Muscle of leg (tissue), 11 donors: Measurements from ENCODE around the gene LITAF. TPM values are rescaled to one million over a fixed set of nuclear protein-coding genes. Genes with fewer than 3 reads are reported as not detected.
"Not testable (repeated sequence)": the region's sequence is repeated elsewhere in the genome, so short reads cannot be mapped to it uniquely, and the experiment has no call there.

Experiments
- DNase-seq: peaks from one replicate; pipeline ENCODE4 v3.0.0; 2013
- H3K27ac ChIP-seq: one replicate; pipeline ENCODE4 v1.5.1; 2013; ENCODE audit warnings: mild to moderate bottlenecking, low read length, control low read depth
- H3K27me3 ChIP-seq: one replicate; pipeline ENCODE4 v1.6.1; 2013; ENCODE audit warnings: low read length; ENCODE audit not compliant: control insufficient read depth, insufficient read depth
- H3K36me3 ChIP-seq: one replicate; pipeline ENCODE4 v1.6.1; 2013; ENCODE audit warnings: low read length; ENCODE audit not compliant: control insufficient read depth, insufficient read depth
- H3K4me1 ChIP-seq: one replicate; pipeline ENCODE4 v1.6.1; 2013; ENCODE audit warnings: low read length; ENCODE audit not compliant: control insufficient read depth, insufficient read depth
- H3K4me3 ChIP-seq: one replicate; pipeline ENCODE4 v1.5.1; 2013; ENCODE audit warnings: low read length, control low read depth
- H3K9me3 ChIP-seq: replicated peaks from 2 replicates; pipeline ENCODE4 v1.6.1; 2013; ENCODE audit warnings: low read depth, low read length; ENCODE audit not compliant: control insufficient read depth
- WGBS: methylation state at CpG from one replicate; pipeline ENCODE4 v1.1.5; 2013; ENCODE audit warnings: missing lambda C conversion rate; ENCODE audit not compliant: insufficient coverage; 5-methylcytosine and 5-hydroxymethylcytosine counted together
- polyA plus RNA-seq, 8 donors: library from polyadenylated mRNA; unstranded; fragments of 120-200 nt; gene quantifications; one replicate each; pipeline versions ENCODE4 v1.2.1 to v1.2.3, GENCODE V29; 2013; ENCODE audit warnings: inconsistent platforms in 1 of 8, low replicate concordance in 1 of 8; ENCODE audit not compliant: insufficient read length in 8 of 8, insufficient read depth in 1 of 8
- total RNA-seq: library from RNA; stranded (reverse); fragments of 120-200 nt; gene quantifications from one replicate; pipeline ENCODE4 v1.2.4, GENCODE V29; 2013

Gene LITAF
- total and polyA plus RNA-seq, 9 donors, result 25.0 to 61.5 (median 45.7) TPM

- no peaks in the 10 kb centered on the region for H3K27me3 ChIP-seq
- WGBS, result 50% methylated on average over 1 of the region's 3 CpGs
Measured at GRCh38 chr16:11507991-11508390, 78.7 kb downstream of the LITAF start.

GRCh38 chr16:11507350-11507749, 79.4 kb downstream of the LITAF start:
- Histone ChIP-seq H3K27ac (no peak overlapping the region), H3K9me3 (no peaks in the 10 kb centered on the region), H3K27me3 (no peaks in the 10 kb centered on the region), H3K4me1 (peaks cover 5% of the 10 kb centered on the region), H3K4me3 (no peak overlapping the region), H3K36me3 (no peaks in the 10 kb centered on the region)
- no peak for DNase-seq
- 95% methylated on average over 7 of the region's 7 CpGs for WGBS

More at GRCh38 chr16:11507991-11508390, 78.7 kb downstream of the LITAF start:
- Histone ChIP-seq H3K27ac (no peak overlapping the region), H3K4me3 (no peak overlapping the region), H3K4me1 (peaks cover 5% of the 10 kb centered on the region), H3K9me3 (no peaks in the 10 kb centered on the region), H3K36me3 (no peaks in the 10 kb centered on the region)
- no peak for DNase-seq

GRCh38 chr16:11506741-11507305, 79.9 kb downstream of the LITAF start:
- no peak overlapping the region for H3K4me3 ChIP-seq
- 55% methylated on average over 11 of the region's 12 CpGs for WGBS
- H3K4me1 ChIP-seq, result peaks cover 5% of the 10 kb centered on the region
- no peak overlapping the region for H3K27ac ChIP-seq
- H3K9me3 ChIP-seq, result no peaks in the 10 kb centered on the region
- H3K27me3 ChIP-seq, result no peaks in the 10 kb centered on the region
- no peak for DNase-seq
- H3K36me3 ChIP-seq, result no peaks in the 10 kb centered on the region

- not testable (repeated sequence) for H3K4me3 ChIP-seq, DNase-seq, H3K27ac ChIP-seq, H3K36me3 ChIP-seq, H3K4me1 ChIP-seq, H3K9me3 ChIP-seq, H3K27me3 ChIP-seq
- WGBS, result 89% methylated on average over 6 of the region's 13 CpGs
Measured at GRCh38 chr16:11504261-11504660, 82.5 kb downstream of the LITAF start.

- no peaks in the 10 kb centered on the region for H3K36me3 ChIP-seq
- H3K27me3 ChIP-seq, result no peaks in the 10 kb centered on the region
- H3K9me3 ChIP-seq, result no peaks in the 10 kb centered on the region
- H3K4me1 ChIP-seq, result no peaks in the 10 kb centered on the region
- no peak for DNase-seq
- H3K27ac ChIP-seq, result no peak overlapping the region
- 66% methylated on average over 9 of the region's 10 CpGs for WGBS
- H3K4me3 ChIP-seq, result no peak overlapping the region
Measured at GRCh38 chr16:11503566-11503965, 83.2 kb downstream of the LITAF start.

GRCh38 chr16:11502239-11502638, 84.5 kb downstream of the LITAF start:
- DNase-seq, result no peak
- WGBS, result 50% methylated on average over 2 of the region's 4 CpGs
- Histone ChIP-seq H3K9me3 (no peaks in the 10 kb centered on the region), H3K4me3 (no peak overlapping the region), H3K36me3 (no peaks in the 10 kb centered on the region), H3K27ac (no peak overlapping the region), H3K27me3 (no peaks in the 10 kb centered on the region), H3K4me1 (peaks cover 4% of the 10 kb centered on the region)

GRCh38 chr16:11501632-11502031, 85.1 kb downstream of the LITAF start:
- no peaks in the 10 kb centered on the region for H3K36me3 ChIP-seq
- H3K27me3 ChIP-seq, result no peaks in the 10 kb centered on the region
- no peaks in the 10 kb centered on the region for H3K9me3 ChIP-seq
- no peak for DNase-seq
- no peak overlapping the region for H3K4me3 ChIP-seq
- WGBS, result 25% methylated on average over 4 of the region's 9 CpGs
- no peak overlapping the region for H3K27ac ChIP-seq
- H3K4me1 ChIP-seq, result peaks cover 10% of the 10 kb centered on the region

- Histone ChIP-seq H3K27me3 (no peaks in the 10 kb centered on the region), H3K27ac (no peak overlapping the region), H3K9me3 (no peaks in the 10 kb centered on the region), H3K4me3 (no peak overlapping the region), H3K4me1 (peaks cover 16% of the 10 kb centered on the region), H3K36me3 (no peaks in the 10 kb centered on the region)
- no peak for DNase-seq
- WGBS, result 64% methylated on average over 14 of the region's 24 CpGs
Measured at GRCh38 chr16:11500700-11501346, 85.9 kb downstream of the LITAF start.

GRCh38 chr16:11499295-11500089, 87.2 kb downstream of the LITAF start:
- no peaks in the 10 kb centered on the region for H3K9me3 ChIP-seq
- no peak overlapping the region for H3K4me3 ChIP-seq
- 90% methylated on average over 3 of the region's 7 CpGs for WGBS
- H3K36me3 ChIP-seq, result no peaks in the 10 kb centered on the region
- no peaks in the 10 kb centered on the region for H3K27me3 ChIP-seq
- H3K4me1 ChIP-seq, result peaks cover 25% of the 10 kb centered on the region
- H3K27ac ChIP-seq, result no peak overlapping the region
- DNase-seq, result no peak

- DNase-seq, result no peak
- no CpG with 5 or more reads among the region's 6 CpGs for WGBS
Measured at GRCh38 chr16:11498683-11499082, 88.0 kb downstream of the LITAF start.

More at GRCh38 chr16:11498683-11499082, 88.0 kb downstream of the LITAF start:
- no peak overlapping the region for H3K4me3 ChIP-seq
- H3K27me3 ChIP-seq, result no peaks in the 10 kb centered on the region
- no peak overlapping the region for H3K27ac ChIP-seq
- H3K9me3 ChIP-seq, result no peaks in the 10 kb centered on the region
- no peaks in the 10 kb centered on the region for H3K36me3 ChIP-seq
- peaks cover 25% of the 10 kb centered on the region for H3K4me1 ChIP-seq
